ENCODE data around the gene SNX6.
"Not testable (repeated sequence)": the region's sequence is repeated elsewhere in the genome, so short reads cannot be mapped to it uniquely, and the experiment has no call there.

SNX6 gene

GRCh38 chr14:34653073-34653472 is 23.1 kb upstream of the SNX6 start:
- not testable (repeated sequence) for H3K9ac ChIP-seq (ENCODE audit: low read length); H3K27me3 ChIP-seq (ENCODE audit: control insufficient read depth, insufficient read depth, low read length); H3K27ac ChIP-seq (ENCODE audit: low read depth, low read length); H3K36me3 ChIP-seq (ENCODE audit: control insufficient read depth, insufficient read depth, low read length); H3K4me1 ChIP-seq (ENCODE audit: control insufficient read depth, insufficient read depth, low read length); H3K4me3 ChIP-seq (ENCODE audit: low read length)

- H3K4me3 ChIP-seq (ENCODE audit: low read length); H3K4me1 ChIP-seq (ENCODE audit: control insufficient read depth, insufficient read depth, low read length); H3K27me3 ChIP-seq (ENCODE audit: control insufficient read depth, insufficient read depth, low read length); H3K36me3 ChIP-seq (ENCODE audit: control insufficient read depth, insufficient read depth, low read length); H3K27ac ChIP-seq (ENCODE audit: low read depth, low read length); H3K9ac ChIP-seq (ENCODE audit: low read length): not testable (repeated sequence)
Measured at GRCh38 chr14:34652348-34652747, 22.4 kb upstream of the SNX6 start.

- no peak overlapping the region for H3K4me3 ChIP-seq (ENCODE audit: low read length)
- no peak overlapping the region for H3K9ac ChIP-seq (ENCODE audit: low read length)
- no peak overlapping the region for H3K27ac ChIP-seq (ENCODE audit: low read depth, low read length)
Measured at GRCh38 chr14:34650786-34651584, 21.0 kb upstream of the SNX6 start.

GRCh38 chr14:34650006-34650405 is 20.1 kb upstream of the SNX6 start:
- H3K9ac ChIP-seq (ENCODE audit: low read length); H3K27me3 ChIP-seq (ENCODE audit: control insufficient read depth, insufficient read depth, low read length); H3K4me1 ChIP-seq (ENCODE audit: control insufficient read depth, insufficient read depth, low read length); H3K4me3 ChIP-seq (ENCODE audit: low read length); H3K36me3 ChIP-seq (ENCODE audit: control insufficient read depth, insufficient read depth, low read length); H3K27ac ChIP-seq (ENCODE audit: low read depth, low read length): not testable (repeated sequence)

More at GRCh38 chr14:34650786-34651584, 21.0 kb upstream of the SNX6 start:
- Histone ChIP-seq H3K4me1 (ENCODE audit: control insufficient read depth, insufficient read depth, low read length) (no peaks in the 10 kb centered on the region), H3K36me3 (ENCODE audit: control insufficient read depth, insufficient read depth, low read length) (no peaks in the 10 kb centered on the region), H3K27me3 (ENCODE audit: control insufficient read depth, insufficient read depth, low read length) (no peaks in the 10 kb centered on the region)

- Histone ChIP-seq H3K27me3 (ENCODE audit: control insufficient read depth, insufficient read depth, low read length) (no peaks in the 10 kb centered on the region), H3K27ac (ENCODE audit: low read depth, low read length) (no peak overlapping the region), H3K36me3 (ENCODE audit: control insufficient read depth, insufficient read depth, low read length) (no peaks in the 10 kb centered on the region), H3K4me1 (ENCODE audit: control insufficient read depth, insufficient read depth, low read length) (no peaks in the 10 kb centered on the region), H3K4me3 (ENCODE audit: low read length) (no peak overlapping the region), H3K9ac (ENCODE audit: low read length) (no peak overlapping the region)
Measured at GRCh38 chr14:34649344-34649743, 19.4 kb upstream of the SNX6 start.

GRCh38 chr14:34646570-34647255 is 16.8 kb upstream of the SNX6 start:
- no peaks in the 10 kb centered on the region for H3K27me3 ChIP-seq (ENCODE audit: control insufficient read depth, insufficient read depth, low read length)

GRCh38 chr14:34643361-34643760 is 13.4 kb upstream of the SNX6 start:
- no peak overlapping the region for H3K9ac ChIP-seq (ENCODE audit: low read length)
- H3K4me3 ChIP-seq (ENCODE audit: low read length): no peak overlapping the region
- no peaks in the 10 kb centered on the region for H3K36me3 ChIP-seq (ENCODE audit: control insufficient read depth, insufficient read depth, low read length)
- H3K27me3 ChIP-seq (ENCODE audit: control insufficient read depth, insufficient read depth, low read length): no peaks in the 10 kb centered on the region
- no peak overlapping the region for H3K27ac ChIP-seq (ENCODE audit: low read depth, low read length)
- H3K4me1 ChIP-seq (ENCODE audit: control insufficient read depth, insufficient read depth, low read length): no peaks in the 10 kb centered on the region

More at GRCh38 chr14:34646570-34647255, 16.8 kb upstream of the SNX6 start:
- Histone ChIP-seq H3K4me3 (ENCODE audit: low read length) (no peak overlapping the region), H3K9ac (ENCODE audit: low read length) (no peak overlapping the region), H3K36me3 (ENCODE audit: control insufficient read depth, insufficient read depth, low read length) (no peaks in the 10 kb centered on the region), H3K27ac (ENCODE audit: low read depth, low read length) (no peak overlapping the region), H3K4me1 (ENCODE audit: control insufficient read depth, insufficient read depth, low read length) (no peaks in the 10 kb centered on the region)

GRCh38 chr14:34642595-34642994 is 12.6 kb upstream of the SNX6 start:
- no peaks in the 10 kb centered on the region for H3K27me3 ChIP-seq (ENCODE audit: control insufficient read depth, insufficient read depth, low read length)
- H3K36me3 ChIP-seq (ENCODE audit: control insufficient read depth, insufficient read depth, low read length): no peaks in the 10 kb centered on the region
- no peak overlapping the region for H3K27ac ChIP-seq (ENCODE audit: low read depth, low read length)
- H3K9ac ChIP-seq (ENCODE audit: low read length): no peak overlapping the region
- H3K4me3 ChIP-seq (ENCODE audit: low read length): no peak overlapping the region
- H3K4me1 ChIP-seq (ENCODE audit: control insufficient read depth, insufficient read depth, low read length): no peaks in the 10 kb centered on the region

GRCh38 chr14:34640826-34641225 is 10.9 kb upstream of the SNX6 start:
- no peak overlapping the region for H3K9ac ChIP-seq (ENCODE audit: low read length)
- no peaks in the 10 kb centered on the region for H3K4me1 ChIP-seq (ENCODE audit: control insufficient read depth, insufficient read depth, low read length)
- H3K36me3 ChIP-seq (ENCODE audit: control insufficient read depth, insufficient read depth, low read length): no peaks in the 10 kb centered on the region
- no peaks in the 10 kb centered on the region for H3K27me3 ChIP-seq (ENCODE audit: control insufficient read depth, insufficient read depth, low read length)
- no peak overlapping the region for H3K4me3 ChIP-seq (ENCODE audit: low read length)
- H3K27ac ChIP-seq (ENCODE audit: low read depth, low read length): no peak overlapping the region

GRCh38 chr14:34634360-34634771 is 4.4 kb upstream of the SNX6 start:
- not testable (repeated sequence) for H3K36me3 ChIP-seq (ENCODE audit: control insufficient read depth, insufficient read depth, low read length); H3K4me3 ChIP-seq (ENCODE audit: low read length); H3K4me1 ChIP-seq (ENCODE audit: control insufficient read depth, insufficient read depth, low read length); H3K27me3 ChIP-seq (ENCODE audit: control insufficient read depth, insufficient read depth, low read length); H3K27ac ChIP-seq (ENCODE audit: low read depth, low read length); H3K9ac ChIP-seq (ENCODE audit: low read length)

- Histone ChIP-seq H3K27me3 (ENCODE audit: control insufficient read depth, insufficient read depth, low read length) (no peaks in the 10 kb centered on the region), H3K4me1 (ENCODE audit: control insufficient read depth, insufficient read depth, low read length) (no peaks in the 10 kb centered on the region), H3K27ac (ENCODE audit: low read depth, low read length) (no peak overlapping the region), H3K36me3 (ENCODE audit: control insufficient read depth, insufficient read depth, low read length) (no peaks in the 10 kb centered on the region), H3K4me3 (ENCODE audit: low read length) (no peak overlapping the region), H3K9ac (ENCODE audit: low read length) (no peak overlapping the region)
Measured at GRCh38 chr14:34633742-34634141, 3.8 kb upstream of the SNX6 start.

- no peak overlapping the region for H3K9ac ChIP-seq (ENCODE audit: low read length)
- no peak overlapping the region for H3K4me3 ChIP-seq (ENCODE audit: low read length)
- no peaks in the 10 kb centered on the region for H3K36me3 ChIP-seq (ENCODE audit: control insufficient read depth, insufficient read depth, low read length)
- no peak overlapping the region for H3K27ac ChIP-seq (ENCODE audit: low read depth, low read length)
- H3K4me1 ChIP-seq (ENCODE audit: control insufficient read depth, insufficient read depth, low read length): no peaks in the 10 kb centered on the region
- no peaks in the 10 kb centered on the region for H3K27me3 ChIP-seq (ENCODE audit: control insufficient read depth, insufficient read depth, low read length)
Measured at GRCh38 chr14:34632411-34632978, 2.5 kb upstream of the SNX6 start.

- peak overlapping the region; percentile 89 for H3K4me3 ChIP-seq (ENCODE audit: low read length)
- H3K27ac ChIP-seq (ENCODE audit: low read depth, low read length): peak overlapping the region; percentile 89
- no peaks in the 10 kb centered on the region for H3K27me3 ChIP-seq (ENCODE audit: control insufficient read depth, insufficient read depth, low read length)
- H3K36me3 ChIP-seq (ENCODE audit: control insufficient read depth, insufficient read depth, low read length): no peaks in the 10 kb centered on the region
- peak overlapping the region; percentile 93 for H3K9ac ChIP-seq (ENCODE audit: low read length)
- no peaks in the 10 kb centered on the region for H3K4me1 ChIP-seq (ENCODE audit: control insufficient read depth, insufficient read depth, low read length)
Measured at GRCh38 chr14:34629344-34629656, 648 bp downstream of the SNX6 start.
